ENCODE results near the gene CABP7.

Gene CABP7

GRCh38 chr22:29722151-29722550, 2.3 kb downstream of the CABP7 start:
- Histone ChIP-seq H3K36me3 (ENCODE audit: control insufficient read depth in 2 of 2, insufficient read depth in 2 of 2, low read length in 2 of 2) (no peaks in the 10 kb centered on the region), H3K27ac (ENCODE audit: low read depth in 2 of 2, low read length in 2 of 2) (no peak overlapping the region), H3K4me3 (ENCODE audit: low read length in 2 of 2) (no peak overlapping the region), H3K4me1 (ENCODE audit: control insufficient read depth in 2 of 2, insufficient read depth in 2 of 2, low read length in 2 of 2) (no peaks in the 10 kb centered on the region), H3K9me3 (ENCODE audit: control insufficient read depth in 2 of 2, low read length in 2 of 2) (no peaks in the 10 kb centered on the region), H3K27me3 (ENCODE audit: control insufficient read depth in 2 of 2, insufficient read depth in 2 of 2, low read length in 2 of 2) (peaks cover 22 to 30% of the 10 kb centered on the region in 2 donors), H3K9ac (ENCODE audit: low read depth in 1 of 2, low read length in 2 of 2) (no peak overlapping the region)

GRCh38 chr22:29722587-29722986, 2.8 kb downstream of the CABP7 start:
- Histone ChIP-seq H3K27ac (ENCODE audit: low read depth in 2 of 2, low read length in 2 of 2) (no peak overlapping the region), H3K36me3 (ENCODE audit: control insufficient read depth in 2 of 2, insufficient read depth in 2 of 2, low read length in 2 of 2) (no peaks in the 10 kb centered on the region), H3K4me1 (ENCODE audit: control insufficient read depth in 2 of 2, insufficient read depth in 2 of 2, low read length in 2 of 2) (no peaks in the 10 kb centered on the region), H3K9me3 (ENCODE audit: control insufficient read depth in 2 of 2, low read length in 2 of 2) (no peaks in the 10 kb centered on the region), H3K9ac (ENCODE audit: low read depth in 1 of 2, low read length in 2 of 2) (no peak overlapping the region), H3K27me3 (ENCODE audit: control insufficient read depth in 2 of 2, insufficient read depth in 2 of 2, low read length in 2 of 2) (peaks cover 22 to 28% of the 10 kb centered on the region in 2 donors), H3K4me3 (ENCODE audit: low read length in 2 of 2) (no peak overlapping the region)

GRCh38 chr22:29723766-29724165, 4.0 kb downstream of the CABP7 start:
- Histone ChIP-seq H3K9me3 (ENCODE audit: control insufficient read depth in 2 of 2, low read length in 2 of 2) (no peaks in the 10 kb centered on the region), H3K27me3 (ENCODE audit: control insufficient read depth in 2 of 2, insufficient read depth in 2 of 2, low read length in 2 of 2) (peaks cover 13 to 22% of the 10 kb centered on the region in 2 donors), H3K4me3 (ENCODE audit: low read length in 2 of 2) (no peak overlapping the region), H3K27ac (ENCODE audit: low read depth in 2 of 2, low read length in 2 of 2) (no peak overlapping the region), H3K9ac (ENCODE audit: low read depth in 1 of 2, low read length in 2 of 2) (no peak overlapping the region), H3K4me1 (ENCODE audit: control insufficient read depth in 2 of 2, insufficient read depth in 2 of 2, low read length in 2 of 2) (no peaks in the 10 kb centered on the region), H3K36me3 (ENCODE audit: control insufficient read depth in 2 of 2, insufficient read depth in 2 of 2, low read length in 2 of 2) (no peaks in the 10 kb centered on the region)

GRCh38 chr22:29724843-29725242, 5.0 kb downstream of the CABP7 start:
- Histone ChIP-seq H3K4me1 (ENCODE audit: control insufficient read depth in 2 of 2, insufficient read depth in 2 of 2, low read length in 2 of 2) (no peaks in the 10 kb centered on the region), H3K27me3 (ENCODE audit: control insufficient read depth in 2 of 2, insufficient read depth in 2 of 2, low read length in 2 of 2) (peaks cover 6 to 13% of the 10 kb centered on the region in 2 donors), H3K9me3 (ENCODE audit: control insufficient read depth in 2 of 2, low read length in 2 of 2) (no peaks in the 10 kb centered on the region)

GRCh38 chr22:29726106-29726505, 6.3 kb downstream of the CABP7 start:
- Histone ChIP-seq H3K27ac (ENCODE audit: low read depth in 2 of 2, low read length in 2 of 2) (no peak overlapping the region), H3K27me3 (ENCODE audit: control insufficient read depth in 2 of 2, insufficient read depth in 2 of 2, low read length in 2 of 2) (peaks cover 5 to 13% of the 10 kb centered on the region in 2 donors), H3K9ac (ENCODE audit: low read depth in 1 of 2, low read length in 2 of 2) (no peak overlapping the region), H3K9me3 (ENCODE audit: control insufficient read depth in 2 of 2, low read length in 2 of 2) (no peaks in the 10 kb centered on the region), H3K4me3 (ENCODE audit: low read length in 2 of 2) (no peak overlapping the region), H3K4me1 (ENCODE audit: control insufficient read depth in 2 of 2, insufficient read depth in 2 of 2, low read length in 2 of 2) (no peaks in the 10 kb centered on the region), H3K36me3 (ENCODE audit: control insufficient read depth in 2 of 2, insufficient read depth in 2 of 2, low read length in 2 of 2) (no peaks in the 10 kb centered on the region)

More at GRCh38 chr22:29724843-29725242, 5.0 kb downstream of the CABP7 start:
- H3K9ac ChIP-seq (ENCODE audit: low read depth in 1 of 2, low read length in 2 of 2), result no peak overlapping the region
- H3K36me3 ChIP-seq (ENCODE audit: control insufficient read depth in 2 of 2, insufficient read depth in 2 of 2, low read length in 2 of 2), result no peaks in the 10 kb centered on the region
- no peak overlapping the region for H3K4me3 ChIP-seq (ENCODE audit: low read length in 2 of 2)
- H3K27ac ChIP-seq (ENCODE audit: low read depth in 2 of 2, low read length in 2 of 2), result no peak overlapping the region

- no peaks in the 10 kb centered on the region for H3K36me3 ChIP-seq (ENCODE audit: control insufficient read depth in 2 of 2, insufficient read depth in 2 of 2, low read length in 2 of 2)
- peaks cover 0 to 8% of the 10 kb centered on the region in 2 donors for H3K27me3 ChIP-seq (ENCODE audit: control insufficient read depth in 2 of 2, insufficient read depth in 2 of 2, low read length in 2 of 2)
- no peaks in the 10 kb centered on the region for H3K9me3 ChIP-seq (ENCODE audit: control insufficient read depth in 2 of 2, low read length in 2 of 2)
- no peak overlapping the region for H3K4me3 ChIP-seq (ENCODE audit: low read length in 2 of 2)
- no peak overlapping the region for H3K27ac ChIP-seq (ENCODE audit: low read depth in 2 of 2, low read length in 2 of 2)
- H3K9ac ChIP-seq (ENCODE audit: low read depth in 1 of 2, low read length in 2 of 2), result no peak overlapping the region
- no peaks in the 10 kb centered on the region for H3K4me1 ChIP-seq (ENCODE audit: control insufficient read depth in 2 of 2, insufficient read depth in 2 of 2, low read length in 2 of 2)
Observed at GRCh38 chr22:29726512-29727130, 6.8 kb downstream of the CABP7 start.

GRCh38 chr22:29727131-29727523, 7.3 kb downstream of the CABP7 start:
- no peaks in the 10 kb centered on the region for H3K9me3 ChIP-seq (ENCODE audit: control insufficient read depth in 2 of 2, low read length in 2 of 2)
- H3K27ac ChIP-seq (ENCODE audit: low read depth in 2 of 2, low read length in 2 of 2), result no peak overlapping the region
- H3K4me3 ChIP-seq (ENCODE audit: low read length in 2 of 2), result no peak overlapping the region
- peaks cover 0 to 5% of the 10 kb centered on the region in 2 donors for H3K27me3 ChIP-seq (ENCODE audit: control insufficient read depth in 2 of 2, insufficient read depth in 2 of 2, low read length in 2 of 2)
- no peaks in the 10 kb centered on the region for H3K36me3 ChIP-seq (ENCODE audit: control insufficient read depth in 2 of 2, insufficient read depth in 2 of 2, low read length in 2 of 2)
- no peaks in the 10 kb centered on the region for H3K4me1 ChIP-seq (ENCODE audit: control insufficient read depth in 2 of 2, insufficient read depth in 2 of 2, low read length in 2 of 2)
- H3K9ac ChIP-seq (ENCODE audit: low read depth in 1 of 2, low read length in 2 of 2), result no peak overlapping the region

GRCh38 chr22:29729161-29729560, 9.4 kb downstream of the CABP7 start:
- Histone ChIP-seq H3K9me3 (ENCODE audit: control insufficient read depth in 2 of 2, low read length in 2 of 2) (no peaks in the 10 kb centered on the region), H3K9ac (ENCODE audit: low read depth in 1 of 2, low read length in 2 of 2) (no peak overlapping the region), H3K4me3 (ENCODE audit: low read length in 2 of 2) (no peak overlapping the region), H3K27ac (ENCODE audit: low read depth in 2 of 2, low read length in 2 of 2) (no peak overlapping the region), H3K27me3 (ENCODE audit: control insufficient read depth in 2 of 2, insufficient read depth in 2 of 2, low read length in 2 of 2) (no peaks in the 10 kb centered on the region), H3K36me3 (ENCODE audit: control insufficient read depth in 2 of 2, insufficient read depth in 2 of 2, low read length in 2 of 2) (no peaks in the 10 kb centered on the region), H3K4me1 (ENCODE audit: control insufficient read depth in 2 of 2, insufficient read depth in 2 of 2, low read length in 2 of 2) (peaks cover 0 to 6% of the 10 kb centered on the region in 2 donors)

GRCh38 chr22:29731058-29731850, 11.5 kb downstream of the CABP7 start:
- Histone ChIP-seq H3K4me1 (ENCODE audit: control insufficient read depth in 2 of 2, insufficient read depth in 2 of 2, low read length in 2 of 2) (peaks cover 0 to 6% of the 10 kb centered on the region in 2 donors), H3K27me3 (ENCODE audit: control insufficient read depth in 2 of 2, insufficient read depth in 2 of 2, low read length in 2 of 2) (no peaks in the 10 kb centered on the region), H3K9ac (ENCODE audit: low read depth in 1 of 2, low read length in 2 of 2) (no peak overlapping the region), H3K27ac (ENCODE audit: low read depth in 2 of 2, low read length in 2 of 2) (no peak overlapping the region), H3K9me3 (ENCODE audit: control insufficient read depth in 2 of 2, low read length in 2 of 2) (no peaks in the 10 kb centered on the region), H3K4me3 (ENCODE audit: low read length in 2 of 2) (no peak overlapping the region), H3K36me3 (ENCODE audit: control insufficient read depth in 2 of 2, insufficient read depth in 2 of 2, low read length in 2 of 2) (peaks cover 0 to 4% of the 10 kb centered on the region in 2 donors)

- Histone ChIP-seq H3K4me1 (ENCODE audit: control insufficient read depth in 2 of 2, insufficient read depth in 2 of 2, low read length in 2 of 2) (peaks cover 0 to 6% of the 10 kb centered on the region in 2 donors), H3K36me3 (ENCODE audit: control insufficient read depth in 2 of 2, insufficient read depth in 2 of 2, low read length in 2 of 2) (peaks cover 0 to 6% of the 10 kb centered on the region in 2 donors), H3K27ac (ENCODE audit: low read depth in 2 of 2, low read length in 2 of 2) (no peak overlapping the region), H3K27me3 (ENCODE audit: control insufficient read depth in 2 of 2, insufficient read depth in 2 of 2, low read length in 2 of 2) (no peaks in the 10 kb centered on the region), H3K4me3 (ENCODE audit: low read length in 2 of 2) (no peak overlapping the region), H3K9ac (ENCODE audit: low read depth in 1 of 2, low read length in 2 of 2) (no peak overlapping the region), H3K9me3 (ENCODE audit: control insufficient read depth in 2 of 2, low read length in 2 of 2) (no peaks in the 10 kb centered on the region)
Observed at GRCh38 chr22:29732883-29733282, 13.1 kb downstream of the CABP7 start.
